SK-N-MC (cell line): ENCODE results near the gene PTCRA.

ENCODE experiments used
- DNase-seq: peaks from one replicate; pipeline ENCODE4 v3.0.0-alpha.2; 2011; ENCODE audit warnings: low read depth, low spot score
- H3K27ac ChIP-seq: fragments of 200-600 bp; sonication (generic); 2 replicates; pipeline ENCODE4 v1.5.1; 2016; ENCODE audit warnings: mixed run types
- H3K36me3 ChIP-seq: fragments of 200-600 bp; sonication (generic); 2 replicates; pipeline ENCODE4 v1.6.1; 2017; ENCODE audit warnings: antibody characterized with exemption, low read length, mixed read lengths; ENCODE audit not compliant: insufficient read depth
- H3K4me3 ChIP-seq: fragments of 200-600 bp; sonication (generic); 2 replicates; pipeline ENCODE4 v1.5.1; 2016
- H3K9ac ChIP-seq: fragments of 200-600 bp; sonication (generic); 2 replicates; pipeline ENCODE4 v1.8.0; 2017; ENCODE audit warnings: mixed run types, mixed read lengths; ENCODE audit not compliant: insufficient read length
- H3K9me3 ChIP-seq: fragments of 200-600 bp; sonication (generic); 2 replicates; pipeline ENCODE4 v1.6.1; 2017; ENCODE audit warnings: low read depth, mild to moderate bottlenecking, antibody characterized with exemption, low read length, moderate library complexity, mixed read lengths
- FOXP2 ChIP-seq: optimal IDR thresholded peaks from 2 replicates; pipeline ENCODE3; 2011; ENCODE audit warnings: mild to moderate bottlenecking, moderate library complexity; ENCODE audit not compliant: insufficient read depth; ENCODE audit errors: extremely low read length, control extremely low read depth

Gene PTCRA

DNA sequence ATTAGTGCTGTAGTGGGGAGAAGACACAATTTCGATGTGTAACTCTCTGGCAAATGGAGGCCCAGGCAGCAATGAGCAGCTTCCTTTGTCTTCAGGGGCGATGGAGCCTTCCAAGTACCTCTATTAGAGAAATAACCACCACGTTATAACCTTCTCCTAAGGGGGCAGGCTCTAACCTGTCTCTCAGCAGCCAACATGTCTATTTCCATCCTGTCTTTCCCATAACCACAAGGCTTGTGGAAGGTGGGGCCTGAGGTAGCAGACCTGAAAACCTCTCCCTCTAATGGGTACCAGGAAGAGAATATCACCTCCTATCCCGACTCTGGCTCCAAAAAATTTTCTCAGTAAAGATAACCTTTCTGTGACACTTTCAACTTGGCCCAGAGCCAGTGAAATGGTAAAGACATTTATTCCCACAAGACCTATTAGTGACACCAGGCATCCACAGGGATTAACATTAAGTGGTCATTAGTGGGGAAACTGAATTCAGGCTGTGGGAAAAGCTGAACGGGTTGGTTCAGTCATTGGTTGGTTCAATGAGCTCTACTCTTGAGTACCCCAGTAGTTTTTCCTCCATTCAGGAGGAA is 59.2 kb downstream of the PTCRA start:
- DNase-seq, result no peak
- TF ChIP-seq FOXP2, result no peak
- H3K9ac ChIP-seq, result no peak overlapping the region
- H3K27ac ChIP-seq, result no peak overlapping the region
- H3K9me3 ChIP-seq, result no peaks in the 10 kb centered on the region
- H3K36me3 ChIP-seq, result peaks cover 4% of the 10 kb centered on the region; the same call in 1 of the 2 replicates
- no peak overlapping the region for H3K4me3 ChIP-seq
